Activated CD4-positive, alpha-beta T cell treated with anti-CD3 and anti-CD28 coated beads, Interleukin-2, amount 10 ng/mL, durations not matched to agents 7 days and 5 days (primary cell): ENCODE data around the gene ARMC8. TPM values are rescaled to one million over a fixed set of nuclear protein-coding genes. Genes with fewer than 3 reads are reported as not detected.

Experiments
- CTCF ChIA-PET: fragments of 350-600 bp; sonication (Branson Sonifier 250); formaldehyde crosslinking; loops from one replicate; lab custom pipeline; 2021; ENCODE audit warnings: antibody characterized with exemption; lab: Charles Lee
- POLR2A ChIA-PET: fragments of 350-600 bp; sonication (Branson Sonifier 250); formaldehyde crosslinking; loops from one replicate; lab custom pipeline; 2021; ENCODE audit warnings: antibody characterized with exemption; lab: Charles Lee
- DNase-seq: peaks from one replicate; pipeline ENCODE4 v3.0.0-alpha.2; 2020
- H3K27ac Mint-ChIP-seq: one replicate; pipeline ENCODE4 v1.8.0; 2021; ENCODE audit warnings: mild to moderate bottlenecking, moderate library complexity, mixed read lengths
- H3K27me3 Mint-ChIP-seq: one replicate; pipeline ENCODE4 v1.8.0; 2021; ENCODE audit warnings: mixed read lengths
- H3K36me3 Mint-ChIP-seq: one replicate; pipeline ENCODE4 v1.8.0; 2021; ENCODE audit warnings: low read depth, mixed read lengths
- H3K4me1 Mint-ChIP-seq: one replicate; pipeline ENCODE4 v1.8.0; 2021; ENCODE audit warnings: mixed read lengths
- H3K4me3 Mint-ChIP-seq: one replicate; pipeline ENCODE4 v1.8.0; 2021; ENCODE audit warnings: mild to moderate bottlenecking, moderate library complexity, mixed read lengths
- H3K9me3 Mint-ChIP-seq: one replicate; pipeline ENCODE4 v1.8.0; 2021; ENCODE audit warnings: mixed read lengths
- total RNA-seq, 2 experiments: library from RNA; stranded (reverse); gene quantifications; one replicate each; pipeline ENCODE4 v1.2.3, GENCODE V29; 2021

The ARMC8 gene
- total RNA-seq, 2 experiments from 2014 or later, result 39.0 to 53.2 TPM

DNA sequence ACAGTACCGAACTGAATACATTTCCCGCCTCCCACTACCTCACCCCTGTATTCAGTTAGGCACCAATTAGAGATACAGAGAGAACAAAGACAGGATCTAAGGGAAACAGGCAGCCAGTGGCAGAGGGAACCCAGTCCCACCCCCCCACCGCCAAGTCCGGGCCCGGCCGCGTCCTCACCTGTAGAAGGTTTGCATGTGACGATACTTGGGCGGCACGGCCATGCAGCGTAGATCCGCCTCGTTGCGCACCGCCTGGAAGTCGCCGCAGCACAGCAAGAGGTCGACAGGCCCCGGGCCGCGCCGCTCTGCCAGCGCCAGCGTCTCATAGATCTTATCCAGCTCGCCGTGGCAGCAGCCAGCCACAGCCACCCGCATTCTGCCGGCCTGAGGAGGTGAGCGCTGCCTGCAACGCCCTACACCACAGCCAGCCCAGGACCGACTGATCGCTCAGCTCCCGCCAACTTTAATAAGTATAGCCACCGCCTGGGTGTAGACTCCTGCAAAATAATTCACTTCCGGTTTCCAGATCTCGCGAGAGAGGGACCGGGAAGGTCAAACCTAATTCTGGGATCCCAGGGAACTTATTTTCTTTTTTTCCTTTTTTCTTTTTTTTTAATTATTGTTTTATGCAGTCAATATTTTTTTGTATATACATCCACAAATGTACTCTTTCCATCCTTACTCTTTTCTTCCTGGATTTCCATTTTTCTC, 12.5 kb upstream of the ARMC8 start, which contains the start of gene DBR1:
DBR1 (minus strand) TSS at position 501 of the 711 bp plus-strand sequence; CDS start at position 375, 126 bp downstream.
- ChIA-PET POLR2A (interaction anchor here (0.7 kb wide), 3 partner anchors 39 to 156 kb away, joined by 3 to 5 read pairs (median 4); no protein-coding TSS in a partner anchor), CTCF (interaction anchor here (0.6 to 1.8 kb wide), 9 partner anchors 11 to 441 kb away, joined by 3 to 6 read pairs (median 3); partner anchors contain the start of gene ARMC8)
- DNase-seq, result peak; percentile 86
- Mint-ChIP-seq H3K27ac (peak within 1 kb of the TSS; percentile 99), H3K27me3 (peaks cover 3% of the 10 kb centered on the region), H3K4me3 (peak within 1 kb of the TSS; percentile 98), H3K9me3 (no peaks in the 10 kb centered on the region), H3K36me3 (peaks cover 29% of the 10 kb centered on the region), H3K4me1 (peaks cover 40% of the 10 kb centered on the region)

DNA sequence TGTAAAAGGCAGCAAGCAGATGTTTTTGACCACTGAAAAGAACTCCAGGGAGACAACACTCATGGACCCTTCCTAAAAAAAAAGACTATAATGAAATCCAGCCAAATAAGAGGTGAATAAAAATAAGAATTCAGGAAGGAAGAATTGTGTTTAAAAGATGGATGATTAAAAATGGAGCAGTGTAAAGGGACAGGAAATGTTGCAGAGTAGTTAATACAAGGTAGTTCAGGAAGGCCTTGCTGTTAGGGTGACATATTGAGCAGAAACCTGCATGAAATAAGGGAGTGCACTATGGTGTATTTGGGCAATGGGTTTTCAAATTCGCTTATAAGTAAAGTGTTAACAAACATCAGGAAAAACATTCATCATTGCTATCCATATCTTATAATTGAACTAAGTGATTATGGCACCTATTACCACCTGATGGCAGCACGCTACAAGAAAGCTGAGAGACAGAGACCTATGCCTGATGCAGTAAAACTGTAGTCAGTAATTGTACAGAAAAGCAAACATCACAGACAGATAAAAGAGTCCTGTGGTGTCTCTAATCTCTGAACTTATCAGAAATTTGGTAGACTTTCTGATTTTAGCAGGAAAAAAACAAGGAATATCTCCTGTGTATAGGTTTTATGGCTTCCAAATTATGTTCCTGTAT, 6.6 kb upstream of the ARMC8 start:
- H3K27me3 Mint-ChIP-seq, result peaks cover 15% of the 10 kb centered on the region
- DNase-seq, result peak; percentile 52
- H3K36me3 Mint-ChIP-seq, result no peaks in the 10 kb centered on the region
- CTCF ChIA-PET, result no interaction called here
- H3K27ac Mint-ChIP-seq, result no peak overlapping the region
- H3K9me3 Mint-ChIP-seq, result no peaks in the 10 kb centered on the region
- H3K4me3 Mint-ChIP-seq, result no peak overlapping the region
- peaks cover 4% of the 10 kb centered on the region for H3K4me1 Mint-ChIP-seq
- POLR2A ChIA-PET, result no interaction called here

DNA sequence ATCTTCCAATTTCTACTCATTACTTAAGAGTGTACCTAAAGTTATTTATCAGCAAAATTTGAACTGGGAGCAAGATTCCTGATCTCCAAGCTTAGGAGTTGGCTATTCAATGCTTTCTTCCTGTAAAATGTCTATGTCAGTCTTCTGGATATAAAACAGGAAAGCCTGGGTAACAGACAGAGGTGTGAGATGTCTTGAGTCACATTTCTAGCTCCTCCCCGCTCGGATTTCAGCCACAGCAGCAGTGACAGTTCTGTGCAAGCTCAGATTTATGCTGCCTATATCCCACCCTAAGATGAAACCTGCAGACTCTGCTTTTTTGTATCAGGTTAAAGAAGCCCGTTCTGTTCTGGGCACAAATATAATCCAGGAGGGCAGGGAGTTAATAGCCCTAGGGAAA, 2.1 kb upstream of the ARMC8 start:
- Mint-ChIP-seq H3K27me3 (peaks cover 14% of the 10 kb centered on the region), H3K9me3 (no peaks in the 10 kb centered on the region), H3K4me1 (peaks cover 27% of the 10 kb centered on the region), H3K36me3 (peaks cover 5% of the 10 kb centered on the region), H3K27ac (no peak overlapping the region), H3K4me3 (no peak overlapping the region)
- ChIA-PET CTCF (interaction anchor here (0.8 to 1.2 kb wide), 2 partner anchors 9 to 10 kb away, joined by 3 read pairs; partner anchors contain the start of gene DBR1), POLR2A (no interaction called here)
- DNase-seq, result no peak

DNA sequence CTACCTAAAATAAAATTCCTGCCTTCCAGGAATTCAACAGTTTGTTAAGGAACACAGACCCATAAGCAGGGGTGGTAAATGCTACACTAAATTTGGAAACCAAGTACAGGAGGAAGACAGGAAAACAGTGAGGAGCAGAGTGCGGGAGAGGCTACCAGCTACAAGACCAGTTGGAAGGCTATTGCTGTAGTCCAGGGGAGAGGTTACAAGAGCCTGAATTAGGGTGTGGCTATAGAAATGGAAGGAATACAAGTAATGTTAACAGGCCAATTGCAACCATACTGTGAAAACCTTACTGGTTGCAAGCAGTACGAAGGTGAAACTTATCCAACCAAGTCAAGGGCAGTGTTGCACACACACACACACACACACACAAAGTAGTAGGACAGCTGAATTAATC, 880 bp upstream of the ARMC8 start:
- CTCF ChIA-PET, result interaction anchor here (1.2 to 1.5 kb wide), 2 partner anchors 13 to 121 kb away, joined by 4 read pairs; no protein-coding TSS in a partner anchor
- H3K36me3 Mint-ChIP-seq, result peaks cover 8% of the 10 kb centered on the region
- H3K4me1 Mint-ChIP-seq, result peaks cover 30% of the 10 kb centered on the region
- DNase-seq, result no peak
- no peak overlapping the region for H3K27ac Mint-ChIP-seq
- peaks cover 14% of the 10 kb centered on the region for H3K27me3 Mint-ChIP-seq
- POLR2A ChIA-PET, result interaction anchor here (0.6 kb wide), 1 partner anchor 327 kb away, joined by 4 read pairs; no protein-coding TSS in a partner anchor
- peak overlapping the region; percentile 90 for H3K4me3 Mint-ChIP-seq
- H3K9me3 Mint-ChIP-seq, result no peaks in the 10 kb centered on the region

DNA sequence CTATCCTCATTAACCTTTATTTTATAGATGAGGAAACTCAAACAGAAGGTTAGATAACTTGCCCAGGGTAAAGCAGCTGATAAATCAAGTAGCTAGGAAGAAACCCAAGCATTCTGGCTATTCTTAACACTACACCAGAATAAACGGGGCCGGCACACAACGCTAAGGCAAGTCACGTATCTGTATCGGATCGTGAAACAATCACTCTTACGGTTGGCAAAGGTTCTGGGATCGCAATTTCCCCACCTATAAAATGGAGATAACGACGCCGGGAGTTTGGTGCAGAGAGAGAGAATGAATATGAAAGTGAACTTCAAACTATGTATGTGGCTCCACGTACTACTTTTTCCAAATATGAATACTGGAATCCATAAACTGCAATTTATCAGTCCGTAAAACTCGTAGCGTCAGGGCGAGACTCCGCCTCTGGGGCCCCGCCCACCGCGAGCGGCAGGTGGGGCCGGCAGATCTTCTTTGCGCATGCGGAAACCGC, 252 bp upstream of the ARMC8 start:
- Mint-ChIP-seq H3K36me3 (peaks cover 13% of the 10 kb centered on the region), H3K27me3 (peaks cover 14% of the 10 kb centered on the region), H3K4me1 (peaks cover 36% of the 10 kb centered on the region), H3K27ac (peak overlapping the region; percentile 98), H3K4me3 (peak overlapping the region; percentile 90), H3K9me3 (no peaks in the 10 kb centered on the region)
- ChIA-PET CTCF (interaction anchor here (0.6 to 1.5 kb wide), 4 partner anchors 12 to 631 kb away, joined by 3 to 4 read pairs (median 4); partner anchors contain the start of gene DBR1), POLR2A (interaction anchor here (0.6 kb wide), 1 partner anchor 326 kb away, joined by 4 read pairs; no protein-coding TSS in a partner anchor)
- peak; percentile 91 for DNase-seq

DNA sequence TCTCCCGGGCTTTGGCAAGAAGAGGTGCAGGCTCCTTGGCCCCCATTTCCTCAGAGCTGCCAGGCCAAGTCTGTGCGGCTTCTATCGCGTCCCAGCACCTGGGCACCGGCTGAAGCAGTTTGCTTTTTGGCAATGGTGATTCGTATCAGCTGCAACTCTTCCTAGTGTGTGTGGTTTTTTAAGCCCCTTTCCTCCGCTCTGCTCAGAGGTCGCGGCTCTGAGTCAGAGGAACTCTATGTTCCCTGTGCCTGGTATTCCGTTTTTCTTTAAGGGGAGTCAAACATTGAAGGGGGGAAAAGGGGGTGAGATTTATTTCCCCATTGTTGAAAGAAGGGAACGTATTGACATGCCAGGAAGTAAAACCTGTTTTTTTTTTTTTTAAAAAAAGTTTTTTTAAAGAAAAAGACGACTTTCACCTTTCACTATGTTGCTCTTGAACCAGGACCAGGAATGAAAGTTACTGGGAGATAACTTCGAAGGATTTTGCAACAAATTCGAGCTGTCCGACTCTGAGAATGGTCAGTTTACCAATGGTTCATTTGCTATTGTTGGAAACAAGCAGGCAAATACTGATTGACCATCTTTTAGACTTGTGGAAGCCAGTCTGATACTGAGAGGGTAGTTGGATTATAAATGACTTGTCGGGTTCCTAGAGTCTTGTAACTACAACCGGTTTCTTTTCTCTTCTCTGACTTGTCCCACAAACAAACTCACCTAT, 1.1 kb downstream of the ARMC8 start:
- Mint-ChIP-seq H3K4me1 (peaks cover 36% of the 10 kb centered on the region), H3K9me3 (no peaks in the 10 kb centered on the region), H3K36me3 (peaks cover 13% of the 10 kb centered on the region), H3K27ac (peak overlapping the region; percentile 98), H3K27me3 (peaks cover 14% of the 10 kb centered on the region), H3K4me3 (peak overlapping the region; percentile 90)
- ChIA-PET POLR2A (no interaction called here), CTCF (no interaction called here)
- no peak for DNase-seq

DNA sequence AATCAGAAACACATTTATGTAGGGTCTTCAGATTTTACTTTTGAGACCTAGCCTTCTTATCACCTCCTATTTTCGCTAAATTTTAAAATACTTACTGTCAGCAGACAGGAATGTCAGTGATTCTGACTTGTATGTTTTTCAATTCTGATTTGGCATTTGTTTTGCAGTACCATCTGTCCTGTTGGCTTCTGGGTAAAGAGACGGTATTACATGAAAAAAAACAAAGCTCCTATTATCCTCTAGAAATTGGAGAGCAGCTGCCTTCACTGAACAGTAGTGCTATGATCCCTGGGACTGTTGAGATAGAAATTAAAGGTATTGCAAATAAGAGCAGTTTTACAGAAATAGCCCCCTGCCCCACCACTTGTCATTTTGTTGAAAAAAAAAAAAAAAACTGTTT, 8.4 kb downstream of the ARMC8 start:
- H3K9me3 Mint-ChIP-seq, result no peaks in the 10 kb centered on the region
- ChIA-PET POLR2A (no interaction called here), CTCF (interaction anchor here (0.7 kb wide), 1 partner anchor 58 kb away, joined by 5 read pairs; no protein-coding TSS in a partner anchor)
- no peak for DNase-seq
- no peak overlapping the region for H3K27ac Mint-ChIP-seq
- H3K27me3 Mint-ChIP-seq, result no peaks in the 10 kb centered on the region
- H3K36me3 Mint-ChIP-seq, result peaks cover 21% of the 10 kb centered on the region
- H3K4me3 Mint-ChIP-seq, result no peak overlapping the region
- peaks cover 21% of the 10 kb centered on the region for H3K4me1 Mint-ChIP-seq

DNA sequence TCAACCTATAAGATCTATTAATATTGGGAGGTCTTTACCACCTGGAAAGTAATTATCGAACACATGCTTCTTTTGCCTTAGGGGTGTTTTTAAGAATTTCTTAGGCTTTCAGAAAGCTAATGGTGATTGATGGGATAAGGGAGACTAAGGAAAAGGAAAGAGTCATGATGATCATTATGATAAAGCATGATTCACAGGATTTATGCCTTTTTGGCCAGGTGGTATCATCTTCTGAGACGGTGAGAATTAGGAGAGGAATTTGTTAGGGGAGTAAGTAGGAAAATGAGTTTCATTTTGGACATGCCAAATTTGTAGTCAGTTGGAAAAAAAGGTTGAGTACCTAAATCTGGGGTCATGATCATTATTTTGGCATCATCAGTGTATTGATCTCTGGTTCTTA, 8.9 kb downstream of the ARMC8 start:
- H3K27me3 Mint-ChIP-seq, result no peaks in the 10 kb centered on the region
- POLR2A ChIA-PET, result no interaction called here

DNA sequence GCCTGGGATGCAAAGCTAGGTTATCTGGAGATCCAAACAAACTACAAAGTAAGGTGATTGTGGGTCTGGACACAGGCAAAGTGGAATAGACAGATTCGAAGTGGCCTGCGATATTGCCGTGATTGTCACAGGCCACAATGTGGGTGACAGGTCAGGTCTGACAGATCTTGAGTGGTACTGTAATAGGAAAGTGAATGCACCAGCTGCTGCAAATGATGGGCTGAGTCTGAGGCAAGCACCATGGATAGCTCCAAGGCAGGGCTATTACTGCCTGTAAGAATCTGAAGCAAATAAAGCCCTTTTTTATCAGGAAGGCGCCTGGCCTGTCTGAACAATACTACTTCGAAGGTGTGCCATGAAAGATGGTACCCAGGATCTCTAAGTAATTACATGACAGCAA, 10.0 kb downstream of the ARMC8 start:
- no peaks in the 10 kb centered on the region for H3K9me3 Mint-ChIP-seq
- no peak for DNase-seq
- peaks cover 14% of the 10 kb centered on the region for H3K4me1 Mint-ChIP-seq
- ChIA-PET POLR2A (interaction anchor here (0.6 kb wide), 1 partner anchor 102 kb away, joined by 3 read pairs; no protein-coding TSS in a partner anchor), CTCF (no interaction called here)
- no peak overlapping the region for H3K4me3 Mint-ChIP-seq
- H3K36me3 Mint-ChIP-seq, result peaks cover 16% of the 10 kb centered on the region
- H3K27ac Mint-ChIP-seq, result no peak overlapping the region
- no peaks in the 10 kb centered on the region for H3K27me3 Mint-ChIP-seq

More for the DNA sequence above, 8.9 kb downstream of the ARMC8 start:
- Mint-ChIP-seq H3K9me3 (no peaks in the 10 kb centered on the region), H3K4me1 (peaks cover 19% of the 10 kb centered on the region), H3K36me3 (peaks cover 18% of the 10 kb centered on the region), H3K4me3 (no peak overlapping the region), H3K27ac (no peak overlapping the region)
- DNase-seq, result no peak
- CTCF ChIA-PET, result interaction anchor here (0.7 kb wide), 1 partner anchor 59 kb away, joined by 5 read pairs; no protein-coding TSS in a partner anchor

DNA sequence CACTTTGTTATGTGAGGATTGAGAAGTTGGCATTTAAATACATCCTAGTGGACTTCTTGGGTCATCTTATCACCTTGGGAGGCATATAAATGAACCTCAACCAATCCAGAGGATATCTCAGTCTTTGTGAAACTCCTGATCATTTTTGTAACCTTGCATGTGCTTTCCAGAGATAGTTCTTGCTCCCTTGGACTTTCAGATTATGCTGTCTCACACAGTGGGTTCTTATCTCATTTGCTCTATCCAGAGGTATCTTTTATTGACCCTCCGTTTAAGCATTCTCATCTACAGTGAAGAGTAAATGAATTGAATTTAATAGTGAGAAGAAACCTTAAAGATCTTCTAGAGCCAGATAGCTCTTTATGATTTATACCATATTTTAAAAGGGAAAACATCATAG, 10.4 kb downstream of the ARMC8 start:
- H3K4me1 Mint-ChIP-seq, result peaks cover 14% of the 10 kb centered on the region
- no peak overlapping the region for H3K27ac Mint-ChIP-seq
- H3K27me3 Mint-ChIP-seq, result no peaks in the 10 kb centered on the region
- H3K36me3 Mint-ChIP-seq, result peaks cover 16% of the 10 kb centered on the region
- CTCF ChIA-PET, result no interaction called here
- H3K4me3 Mint-ChIP-seq, result no peak overlapping the region
- H3K9me3 Mint-ChIP-seq, result no peaks in the 10 kb centered on the region
- no peak for DNase-seq
- POLR2A ChIA-PET, result no interaction called here

DNA sequence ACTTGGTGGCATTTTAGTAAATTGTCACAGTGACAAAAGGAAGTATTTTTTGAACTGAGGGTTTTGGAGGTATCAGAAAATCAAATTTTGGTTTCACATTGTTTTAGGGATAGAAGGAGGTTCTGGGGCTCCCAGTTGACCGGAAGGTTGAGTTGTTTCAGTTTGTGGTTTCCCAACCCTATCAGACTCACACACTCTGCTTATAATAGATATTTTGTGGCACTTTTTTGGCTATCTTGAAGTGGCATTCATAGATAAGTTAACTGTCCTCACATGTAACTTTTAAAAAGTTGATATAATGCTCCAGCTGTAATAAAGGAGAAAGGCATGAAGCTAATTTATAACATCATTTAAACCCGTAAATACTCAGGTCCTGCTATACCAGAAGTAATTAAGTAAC, 12.8 kb downstream of the ARMC8 start:
- H3K27me3 Mint-ChIP-seq, result no peaks in the 10 kb centered on the region
- no peak overlapping the region for H3K27ac Mint-ChIP-seq
- no peak overlapping the region for H3K4me3 Mint-ChIP-seq
- no peaks in the 10 kb centered on the region for H3K9me3 Mint-ChIP-seq
- ChIA-PET CTCF (no interaction called here), POLR2A (no interaction called here)
- H3K36me3 Mint-ChIP-seq, result peaks cover 21% of the 10 kb centered on the region
- H3K4me1 Mint-ChIP-seq, result peaks cover 20% of the 10 kb centered on the region
- no peak for DNase-seq

DNA sequence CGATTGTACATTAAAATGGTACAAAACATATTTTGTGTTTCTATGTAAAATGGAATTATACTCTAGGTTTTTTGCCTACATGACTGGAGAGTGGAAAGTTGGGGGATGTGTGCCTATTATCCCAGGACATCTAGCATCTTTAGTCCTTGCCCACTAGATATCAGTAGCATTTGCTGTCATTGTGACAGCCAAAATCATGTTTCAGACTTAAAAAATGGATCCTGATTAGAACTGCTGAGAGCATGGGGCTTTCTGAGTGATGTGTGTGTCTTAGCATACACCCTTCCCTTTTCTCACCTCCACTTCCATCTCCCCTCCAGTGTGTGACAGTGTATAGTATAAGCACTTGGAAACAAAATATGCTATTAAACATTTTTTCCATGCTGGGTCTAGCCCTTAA, 13.3 kb downstream of the ARMC8 start:
- Mint-ChIP-seq H3K9me3 (no peaks in the 10 kb centered on the region), H3K27ac (no peak overlapping the region), H3K36me3 (peaks cover 23% of the 10 kb centered on the region), H3K27me3 (no peaks in the 10 kb centered on the region), H3K4me3 (no peak overlapping the region), H3K4me1 (peaks cover 20% of the 10 kb centered on the region)
- ChIA-PET POLR2A (no interaction called here), CTCF (interaction anchor here (0.6 kb wide), 1 partner anchor 539 kb away, joined by 3 read pairs; no protein-coding TSS in a partner anchor)
- no peak for DNase-seq
